RWPE1 (cell line): ENCODE results near the gene ALKBH8.
"Not testable (repeated sequence)": the region's sequence is repeated elsewhere in the genome, so short reads cannot be mapped to it uniquely, and the experiment has no call there.

ENCODE experiments used
- CTCF ChIA-PET: fragments of 350-600 bp; sonication (Branson Sonifier 250); formaldehyde crosslinking; extraction: SDS; loops from one replicate; lab custom pipeline; 2021; lab: Yijun Ruan, JAX
- POLR2A ChIA-PET: fragments of 400-600 bp; formaldehyde crosslinking; extraction: SDS; loops from one replicate; lab custom pipeline; 2020; ENCODE audit warnings: antibody characterized with exemption; ENCODE audit not compliant: low non-redundant PET; lab: Yijun Ruan, JAX
- DNase-seq: peaks from one replicate; pipeline ENCODE4 v3.0.0; 2012; ENCODE audit warnings: low spot score
- H3K27ac ChIP-seq: fragments of 450-650 bp; 2 replicates; pipeline ENCODE4 v1.5.1; 2017
- TF ChIP-seq, protein P1 (sequence below): fragments of 450-650 bp; conservative IDR thresholded peaks from 2 replicates; pipeline ENCODE4 v1.5.1; 2017; ENCODE audit warnings: low read depth, mild to moderate bottlenecking

ALKBH8 gene

DNA sequence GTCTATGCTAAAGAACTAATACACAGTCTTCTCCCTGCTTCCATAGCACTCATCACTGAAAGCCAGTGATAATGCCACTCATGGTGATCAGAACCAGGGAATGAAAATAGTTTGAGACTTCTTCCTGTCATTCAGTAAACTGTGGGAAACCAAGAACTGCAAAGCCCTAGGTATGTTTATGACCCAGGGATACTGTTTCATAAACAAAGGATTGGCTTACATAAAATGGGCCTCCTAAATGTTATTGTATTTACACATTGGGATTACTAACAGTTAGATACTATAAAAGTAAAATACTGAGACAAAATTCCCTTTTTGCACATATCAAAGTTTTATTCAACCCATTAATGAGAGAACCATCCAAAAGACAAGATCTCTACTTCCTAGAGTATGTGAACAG lies 86.6 kb downstream of the ALKBH8 start:
- H3K27ac ChIP-seq, result no peak overlapping the region

DNA sequence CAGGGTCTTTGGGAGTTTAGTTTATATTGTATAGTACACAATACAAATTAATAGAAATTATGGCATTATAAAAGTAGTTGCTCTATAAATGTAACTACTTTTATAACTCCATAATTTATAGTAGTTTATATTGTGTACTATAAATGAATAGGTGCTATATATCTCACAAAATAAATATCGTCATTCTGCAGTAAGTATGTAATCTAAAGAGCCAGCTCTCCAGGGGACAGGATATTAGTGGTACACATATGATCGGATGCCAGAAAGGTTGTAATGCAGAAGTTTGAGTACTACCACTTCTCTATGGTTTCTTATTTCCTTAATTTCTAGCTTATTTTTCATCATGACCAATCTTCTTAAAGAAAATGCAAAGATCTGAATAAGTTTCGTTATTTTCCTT lies 87.7 kb downstream of the ALKBH8 start:
- ChIA-PET CTCF (interaction anchor here (0.6 kb wide), 1 partner anchor 532 kb away, joined by 3 read pairs; no protein-coding TSS in a partner anchor), POLR2A (no interaction called here)
- TF ChIP-seq, protein P1, sequence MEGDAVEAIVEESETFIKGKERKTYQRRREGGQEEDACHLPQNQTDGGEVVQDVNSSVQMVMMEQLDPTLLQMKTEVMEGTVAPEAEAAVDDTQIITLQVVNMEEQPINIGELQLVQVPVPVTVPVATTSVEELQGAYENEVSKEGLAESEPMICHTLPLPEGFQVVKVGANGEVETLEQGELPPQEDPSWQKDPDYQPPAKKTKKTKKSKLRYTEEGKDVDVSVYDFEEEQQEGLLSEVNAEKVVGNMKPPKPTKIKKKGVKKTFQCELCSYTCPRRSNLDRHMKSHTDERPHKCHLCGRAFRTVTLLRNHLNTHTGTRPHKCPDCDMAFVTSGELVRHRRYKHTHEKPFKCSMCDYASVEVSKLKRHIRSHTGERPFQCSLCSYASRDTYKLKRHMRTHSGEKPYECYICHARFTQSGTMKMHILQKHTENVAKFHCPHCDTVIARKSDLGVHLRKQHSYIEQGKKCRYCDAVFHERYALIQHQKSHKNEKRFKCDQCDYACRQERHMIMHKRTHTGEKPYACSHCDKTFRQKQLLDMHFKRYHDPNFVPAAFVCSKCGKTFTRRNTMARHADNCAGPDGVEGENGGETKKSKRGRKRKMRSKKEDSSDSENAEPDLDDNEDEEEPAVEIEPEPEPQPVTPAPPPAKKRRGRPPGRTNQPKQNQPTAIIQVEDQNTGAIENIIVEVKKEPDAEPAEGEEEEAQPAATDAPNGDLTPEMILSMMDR, result no peak
- DNase-seq, result no peak
- H3K27ac ChIP-seq, result no peak overlapping the region

More for the DNA sequence above, 86.6 kb downstream of the ALKBH8 start:
- CTCF ChIA-PET, result no interaction called here
- TF ChIP-seq, protein P1, result no peak
- POLR2A ChIA-PET, result no interaction called here
- DNase-seq, result no peak

DNA sequence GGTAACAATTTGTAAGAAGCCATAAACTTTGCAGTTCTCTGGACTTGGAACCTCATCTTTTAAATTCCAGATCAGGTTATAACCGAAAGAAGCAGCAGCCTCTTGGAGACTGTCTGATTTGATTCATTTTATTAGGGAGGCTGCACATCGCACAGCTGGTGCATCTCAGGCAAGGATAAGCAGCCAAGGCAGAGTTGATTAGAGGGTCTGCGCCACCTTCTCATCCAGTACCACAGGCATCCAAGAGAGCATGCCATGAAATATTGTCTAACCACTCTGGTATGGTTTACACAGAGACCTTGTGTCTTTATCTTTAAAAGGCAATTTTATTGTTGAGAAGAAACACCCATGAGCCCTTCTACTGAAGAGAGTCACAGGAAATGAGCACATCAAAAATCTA lies 91.7 kb downstream of the ALKBH8 start:
- no peak for DNase-seq
- POLR2A ChIA-PET, result no interaction called here
- no peak overlapping the region for H3K27ac ChIP-seq
- TF ChIP-seq, protein P1, result no peak
- CTCF ChIA-PET, result interaction anchor here (0.6 kb wide), 1 partner anchor 286 kb away, joined by 3 read pairs; no protein-coding TSS in a partner anchor

DNA sequence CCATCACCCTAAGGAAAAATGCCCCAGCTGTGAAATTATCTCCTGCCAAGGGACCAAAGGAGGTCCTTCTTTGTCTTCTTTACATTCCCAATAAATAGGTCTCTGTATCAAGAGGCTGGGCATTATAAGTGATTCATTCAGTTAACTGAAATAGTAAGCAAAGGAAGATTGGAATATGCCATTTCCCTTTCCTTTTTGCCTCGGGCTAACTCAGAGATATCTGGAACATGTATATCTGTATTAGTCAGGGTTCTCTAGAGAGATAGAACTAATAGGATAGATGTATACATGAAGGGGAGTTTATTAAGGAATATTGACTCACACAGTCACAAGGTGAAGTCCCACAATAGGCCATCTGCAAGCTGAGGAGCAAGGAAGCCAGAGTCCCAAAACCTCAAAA lies 92.6 kb downstream of the ALKBH8 start:
- POLR2A ChIA-PET, result no interaction called here
- TF ChIP-seq, protein P1, result no peak
- CTCF ChIA-PET, result interaction anchor here (0.6 to 0.7 kb wide), 2 partner anchors 44 to 285 kb away, joined by 3 read pairs; no protein-coding TSS in a partner anchor
- DNase-seq, result no peak
- H3K27ac ChIP-seq, result no peak overlapping the region

DNA sequence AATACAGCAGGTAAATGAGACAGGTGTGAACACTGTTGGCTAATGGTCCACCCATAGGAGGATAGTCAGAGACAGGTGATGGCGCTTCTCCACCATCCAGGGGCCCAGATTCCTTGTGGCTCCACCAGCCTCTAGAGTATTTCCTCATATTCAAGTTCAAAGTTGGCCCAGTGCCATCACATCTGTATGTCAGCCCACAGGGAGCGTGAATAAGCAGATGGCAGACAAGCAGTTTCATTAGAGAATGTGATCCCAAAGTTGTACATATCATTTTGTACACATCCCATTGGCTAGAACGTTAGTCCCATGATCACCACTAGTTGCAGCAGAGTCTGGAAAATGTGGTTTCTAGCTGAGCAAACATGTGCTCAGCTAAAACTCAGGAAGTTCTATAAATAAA lies 96.9 kb downstream of the ALKBH8 start:
- POLR2A ChIA-PET, result no interaction called here
- no peak overlapping the region for H3K27ac ChIP-seq
- no peak for DNase-seq
- CTCF ChIA-PET, result no interaction called here
- TF ChIP-seq, protein P1, result no peak

DNA sequence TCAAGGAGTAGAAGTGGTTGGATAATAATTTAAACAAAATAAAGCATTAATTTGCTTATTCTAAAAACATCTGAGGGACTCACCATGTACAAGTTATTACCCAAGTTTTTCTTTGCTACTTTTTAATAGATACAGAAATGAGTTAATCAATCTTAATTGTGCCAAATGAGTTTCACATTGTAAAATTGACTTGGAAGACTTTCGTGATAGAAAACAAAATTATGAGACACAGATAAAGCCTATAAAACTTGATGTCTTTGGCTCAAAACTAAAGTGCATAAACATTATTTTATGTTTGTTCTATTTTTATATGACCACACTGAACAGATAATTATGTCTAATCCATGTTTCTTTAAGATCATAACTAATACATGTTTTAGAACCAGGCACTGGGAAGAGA lies 97.8 kb downstream of the ALKBH8 start:
- TF ChIP-seq, protein P1, result no peak
- ChIA-PET CTCF (no interaction called here), POLR2A (no interaction called here)
- DNase-seq, result no peak
- H3K27ac ChIP-seq, result no peak overlapping the region

DNA sequence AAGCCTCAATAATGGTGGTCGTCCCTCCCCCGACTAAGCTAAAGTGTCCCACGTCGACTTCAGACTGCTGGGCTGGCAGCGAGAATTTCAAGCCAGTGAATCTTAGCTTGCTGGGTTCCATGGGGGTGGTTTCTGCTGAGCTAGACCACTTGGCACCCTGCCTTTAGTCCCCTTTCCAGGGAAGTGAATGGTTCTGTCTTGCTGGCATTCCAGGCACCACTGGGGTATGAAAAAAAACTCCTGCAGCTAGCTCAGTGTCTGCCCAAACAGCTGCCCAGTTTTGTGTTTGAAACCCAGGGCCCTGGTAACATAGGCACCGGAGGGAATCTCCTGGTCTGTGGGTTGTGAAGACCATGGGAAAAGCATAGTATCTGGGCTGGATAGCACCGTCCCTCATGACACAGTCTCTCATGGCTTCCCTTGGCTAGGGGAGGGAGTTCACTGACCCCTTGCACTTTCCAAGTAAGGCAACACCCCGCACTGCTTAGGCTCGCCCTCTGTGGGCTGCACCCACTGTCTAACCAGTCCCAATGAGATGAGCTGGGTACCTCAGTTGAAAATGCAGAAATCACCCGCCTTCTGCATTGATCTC lies 99.2 kb downstream of the ALKBH8 start:
- ChIA-PET POLR2A (interaction anchor here (1.0 kb wide), 1 partner anchor 9 kb away, joined by 3 read pairs; the partner anchor contains the start of gene CWF19L2), CTCF (interaction anchor here (0.6 kb wide), 1 partner anchor 204 kb away, joined by 3 read pairs; no protein-coding TSS in a partner anchor)
- not testable (repeated sequence) for DNase-seq, H3K27ac ChIP-seq
